Right renal cortex interstitium (tissue), 3 donors: ENCODE measurements around the gene ATP13A4. TPM values are rescaled to one million over a fixed set of nuclear protein-coding genes. Genes with fewer than 3 reads are reported as not detected.
A peak's percentile ranks its signal among the peaks of the same experiment; 100 is the strongest.

Source experiments
- DNase-seq, 3 donors: peaks; one replicate each; pipeline ENCODE4 v3.0.0-alpha.2; 2013; ENCODE audit warnings: low read depth in 3 of 3, low spot score in 2 of 3
- polyA plus RNA-seq, 3 donors: library from polyadenylated mRNA; unstranded; fragments of 120-200 nt; gene quantifications; one replicate each; pipeline ENCODE4 v1.2.1, GENCODE V29; 2013; ENCODE audit not compliant: insufficient read length in 3 of 3

Gene ATP13A4
- polyA plus RNA-seq, 3 donors = 0.78 to 1.3 (median 1.2) TPM

DNA sequence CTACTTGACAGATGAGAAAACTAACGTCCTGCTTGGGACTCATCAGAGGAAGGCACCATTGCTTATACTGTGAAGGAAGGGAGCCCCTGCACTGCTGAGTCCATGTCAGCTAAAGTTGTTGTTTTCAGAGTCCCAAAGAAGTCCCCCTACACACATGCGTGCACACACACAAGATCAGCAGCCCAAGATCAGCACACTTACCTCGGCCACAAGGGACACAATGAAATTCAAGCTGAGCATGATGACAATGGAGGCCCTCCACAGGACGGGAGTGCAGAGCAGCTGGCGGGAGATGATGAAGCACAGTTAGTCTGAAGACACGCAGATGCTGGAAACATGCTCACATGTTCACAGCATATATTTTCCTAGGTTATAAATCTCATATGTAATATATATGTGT lies 147.6 kb downstream of the ATP13A4 start:
- no peak for DNase-seq

DNA sequence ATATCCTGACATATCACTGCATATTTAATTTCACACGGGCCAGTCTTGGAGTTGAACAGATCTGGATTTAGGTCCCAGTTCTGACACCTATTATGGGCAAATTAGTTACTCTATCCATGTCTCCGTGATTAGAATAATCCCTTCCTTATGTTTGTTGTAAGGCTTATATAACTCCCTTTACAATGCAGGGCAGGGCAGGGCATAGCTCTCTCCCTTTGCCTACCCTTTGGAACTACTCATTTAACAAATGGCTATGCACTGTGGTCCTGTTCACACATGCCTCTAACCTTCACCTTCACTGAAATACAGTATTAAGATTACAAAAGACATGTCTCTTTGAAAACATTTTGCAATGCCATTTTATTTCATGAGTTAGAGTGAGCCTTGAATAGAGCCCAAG lies 151.4 kb downstream of the ATP13A4 start:
- DNase-seq = no peak

DNA sequence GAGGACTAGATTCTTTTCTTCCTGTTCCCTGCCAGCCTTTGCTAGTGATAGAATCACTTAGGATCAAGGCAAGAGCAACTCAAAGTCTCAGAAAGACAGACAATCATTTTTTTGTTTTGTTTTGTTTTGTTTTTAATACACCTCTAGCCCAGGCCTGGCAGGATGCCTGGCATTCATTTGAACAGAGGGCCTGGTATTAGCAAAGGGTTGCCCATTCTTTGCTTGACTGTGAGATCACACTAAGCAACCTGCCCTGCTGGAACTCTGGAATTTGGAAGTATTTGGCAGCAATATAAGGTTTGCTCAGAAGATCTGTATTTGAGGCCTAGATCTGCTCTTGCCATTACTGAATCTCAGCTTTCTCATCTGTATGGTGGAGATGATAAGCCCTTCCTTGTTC lies 154.4 kb downstream of the ATP13A4 start:
- DNase-seq = no peak

DNA sequence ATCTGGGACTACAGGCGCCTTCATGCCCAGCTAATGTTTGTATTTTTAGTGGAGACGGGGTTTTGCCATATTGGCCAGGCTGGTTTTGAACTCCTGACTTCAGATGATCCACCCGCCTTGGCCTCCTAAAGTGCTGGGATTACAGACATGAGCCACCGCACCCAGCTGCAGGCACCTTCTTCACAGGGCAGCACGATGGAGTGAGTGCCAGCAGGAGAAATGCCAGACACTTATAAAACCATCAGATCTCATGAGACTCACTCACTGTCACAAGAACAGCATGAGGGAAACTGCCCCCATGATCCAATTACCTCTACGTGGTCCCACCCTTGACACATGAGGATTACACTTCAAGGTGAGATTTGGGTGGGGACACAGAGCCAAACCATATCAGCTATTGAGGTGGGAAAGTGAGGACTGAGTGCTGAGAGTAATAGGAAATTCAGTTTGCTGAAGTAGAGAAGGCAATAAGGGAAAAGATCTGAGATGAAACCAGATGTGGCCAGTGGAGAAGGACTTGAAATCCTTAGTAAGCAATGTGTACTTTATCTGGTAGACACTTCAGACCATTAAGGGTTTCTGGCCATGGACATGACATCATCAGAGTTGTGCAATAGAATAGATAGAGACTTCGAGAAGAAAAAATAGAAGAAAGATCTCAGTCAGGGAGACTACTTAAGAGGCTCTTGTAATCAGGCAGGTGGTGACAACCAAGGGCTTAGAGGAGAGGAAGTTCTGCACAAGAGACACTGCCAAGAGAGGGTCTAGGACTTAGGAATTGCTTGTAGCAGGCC lies 158.0 kb downstream of the ATP13A4 start:
- DNase-seq = no peak

DNA sequence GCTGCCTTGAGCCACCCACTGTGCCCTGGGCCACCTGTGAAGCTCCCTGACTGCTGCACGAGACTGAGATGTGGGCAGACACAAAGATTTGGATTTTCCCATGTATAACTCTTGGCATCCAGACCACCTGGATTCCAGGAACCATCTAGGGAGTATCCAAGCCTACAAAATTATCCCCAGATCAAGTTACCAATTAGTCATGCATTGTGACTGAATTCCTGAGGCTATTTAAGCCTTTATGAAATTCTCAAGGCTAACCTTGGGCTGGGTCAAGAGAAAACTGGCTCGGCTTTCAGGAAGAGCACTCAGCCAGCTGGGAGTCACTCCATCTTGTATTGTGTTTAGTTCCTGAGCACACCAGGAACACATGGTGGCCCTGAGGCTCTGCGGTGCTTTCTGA lies 162.8 kb downstream of the ATP13A4 start:
- DNase-seq = peak; percentile 12 to 46 (median 37)

DNA sequence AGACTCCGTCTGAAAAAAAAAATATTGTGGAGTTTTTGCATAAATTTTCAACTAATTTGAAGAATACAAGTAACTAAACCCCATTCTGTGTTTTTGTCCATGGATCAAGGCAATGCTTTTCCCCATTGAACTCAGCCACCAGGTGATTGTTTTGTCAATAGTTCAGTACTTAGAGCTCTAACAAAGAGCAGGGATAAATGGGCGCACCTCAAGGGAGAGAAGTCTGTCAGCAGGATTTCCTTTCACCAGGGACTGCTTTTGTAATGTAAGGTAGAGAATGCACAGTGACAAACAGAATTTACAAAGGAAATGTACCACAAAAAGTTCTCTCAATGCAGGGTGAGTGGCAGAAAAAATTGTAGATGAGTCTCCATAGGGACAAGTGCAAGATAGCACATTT lies 165.4 kb downstream of the ATP13A4 start:
- no peak for DNase-seq

DNA sequence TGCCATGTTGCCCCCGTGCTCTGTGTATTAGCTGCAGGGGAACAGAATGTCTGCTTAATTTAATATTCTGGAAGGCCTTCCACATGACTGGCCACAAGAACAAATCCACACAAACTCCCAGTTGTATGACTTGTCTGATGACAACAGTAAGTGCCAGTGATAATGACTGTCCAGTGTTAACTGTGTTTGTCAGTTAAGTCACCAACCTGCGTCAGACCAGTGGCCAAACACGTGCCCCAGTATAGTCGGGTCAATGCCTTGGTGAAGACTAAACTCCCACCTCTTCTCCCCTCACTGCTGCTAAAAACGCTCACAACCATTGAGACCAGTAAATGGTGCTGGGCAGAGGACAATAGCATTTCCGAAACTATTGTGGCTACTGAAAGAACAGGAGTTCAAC lies 166.3 kb downstream of the ATP13A4 start:
- no peak for DNase-seq

DNA sequence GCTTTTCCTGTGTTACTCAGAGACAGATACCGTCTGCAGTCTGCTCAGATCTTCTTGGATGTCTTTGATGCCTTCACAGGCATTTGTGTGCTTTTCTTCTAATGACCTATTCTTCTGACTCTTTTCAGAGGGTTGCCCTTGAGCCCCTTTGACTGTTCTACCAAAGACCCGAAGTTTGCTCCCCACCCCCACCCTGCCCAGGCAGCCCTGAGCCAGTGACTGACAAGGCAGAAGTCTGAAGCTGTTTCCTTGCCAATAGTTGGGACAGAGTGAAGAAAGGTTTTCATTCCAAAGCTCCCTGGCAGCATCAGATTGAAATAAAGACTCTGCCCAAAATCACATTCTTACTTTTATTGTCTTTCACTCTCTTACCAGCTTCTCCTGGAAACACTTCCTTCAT lies 167.1 kb downstream of the ATP13A4 start:
- DNase-seq = no peak

DNA sequence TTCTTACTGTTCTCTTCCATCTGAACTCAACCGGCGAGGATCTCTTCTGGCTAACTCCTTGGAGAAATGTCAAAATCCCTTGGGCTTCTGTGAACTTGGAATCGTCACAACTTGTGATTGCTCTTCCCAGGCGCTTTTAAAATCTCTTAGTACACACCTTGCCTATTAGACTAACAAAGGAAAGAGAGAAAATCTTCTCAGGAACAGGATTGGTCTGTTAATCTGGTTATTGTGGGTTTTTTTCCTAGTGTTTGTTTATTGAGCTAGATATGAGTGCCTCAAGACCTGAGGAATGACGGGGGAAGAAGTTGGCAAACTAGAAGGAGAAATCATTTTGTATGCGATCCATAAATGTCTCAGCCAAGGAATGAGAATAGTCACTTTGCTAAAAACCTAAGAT lies 176.0 kb downstream of the ATP13A4 start, which contains the start of gene ATP13A5:
ATP13A5 (minus strand) TSS at position 48 of the 400 bp plus-strand sequence; CDS start at position 20, 28 bp downstream.
- no peak for DNase-seq

DNA sequence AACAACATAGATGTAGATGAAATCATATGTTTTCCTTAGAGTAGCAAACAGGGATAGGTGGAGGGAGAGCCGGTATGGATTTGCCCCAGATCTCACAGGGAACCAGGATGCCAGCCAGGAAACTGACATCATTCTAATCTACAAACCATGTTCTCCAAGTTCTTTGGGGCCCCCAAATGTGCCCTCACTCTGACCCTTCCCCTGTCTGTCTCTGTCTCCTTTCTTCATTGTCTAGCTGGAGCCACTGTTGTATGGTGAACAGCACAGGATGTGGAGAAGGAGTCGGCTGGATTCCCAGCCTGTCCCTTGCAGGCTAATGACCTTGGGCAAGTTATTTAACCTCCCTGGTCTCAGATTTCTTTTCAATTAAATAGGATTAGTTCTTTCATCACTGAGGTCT lies 177.1 kb downstream of the ATP13A4 start:
- no peak for DNase-seq

DNA sequence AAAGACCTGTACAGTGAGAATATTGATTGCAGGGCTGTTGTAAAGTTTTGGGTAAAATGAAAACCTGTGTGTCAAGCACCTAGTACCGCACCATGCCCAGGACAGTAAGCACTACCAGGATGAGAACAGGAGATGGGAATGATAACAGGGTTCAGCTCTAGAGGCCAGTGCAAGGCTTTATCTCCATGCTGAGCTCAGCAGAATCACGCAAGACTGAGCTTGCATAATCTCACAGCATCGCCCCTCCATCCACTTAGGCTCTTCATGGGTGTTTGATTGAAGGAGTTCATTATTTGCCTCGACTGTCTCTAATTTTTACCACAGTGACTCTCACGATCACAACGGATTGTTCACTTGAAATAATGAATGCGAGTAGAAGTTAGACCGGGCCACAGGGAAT lies 179.1 kb downstream of the ATP13A4 start:
- no peak for DNase-seq

DNA sequence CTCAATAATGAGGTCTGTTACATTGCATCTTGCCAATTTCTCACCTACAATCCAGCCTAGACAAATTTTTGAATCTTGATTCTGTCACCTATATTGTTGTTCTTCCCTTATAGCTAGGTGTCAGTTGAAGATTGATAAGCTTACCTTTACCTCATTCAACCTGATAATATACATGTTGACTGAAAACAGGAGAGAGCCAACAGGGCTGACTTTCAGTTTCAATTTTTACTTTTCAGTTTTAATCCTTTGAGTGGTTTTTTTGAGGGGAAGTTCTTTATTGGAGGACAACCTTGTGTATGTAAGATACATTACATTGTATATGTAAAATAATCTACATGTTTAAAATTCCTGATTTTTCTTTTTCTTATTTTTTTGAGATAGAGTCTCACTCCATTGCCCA lies 181.9 kb downstream of the ATP13A4 start:
- DNase-seq = no peak

DNA sequence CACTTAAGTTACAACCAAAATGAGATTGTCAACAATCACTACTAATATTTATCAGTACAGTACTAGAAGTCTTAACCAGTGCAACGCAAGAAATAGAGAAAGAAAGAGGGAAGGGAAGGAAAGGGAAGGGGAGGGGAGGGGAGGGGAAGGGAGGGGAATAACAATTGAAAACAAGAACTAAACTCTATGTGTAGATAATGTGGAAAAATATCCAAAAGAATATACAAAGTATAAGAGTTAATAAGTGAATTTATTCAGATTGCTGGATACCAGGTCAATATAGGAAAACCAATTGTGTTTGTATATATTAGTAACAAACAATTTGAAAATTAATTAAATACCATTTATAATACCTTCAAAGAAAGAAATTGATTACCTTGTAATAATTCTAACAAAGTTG lies 186.8 kb downstream of the ATP13A4 start:
- DNase-seq = no peak

DNA sequence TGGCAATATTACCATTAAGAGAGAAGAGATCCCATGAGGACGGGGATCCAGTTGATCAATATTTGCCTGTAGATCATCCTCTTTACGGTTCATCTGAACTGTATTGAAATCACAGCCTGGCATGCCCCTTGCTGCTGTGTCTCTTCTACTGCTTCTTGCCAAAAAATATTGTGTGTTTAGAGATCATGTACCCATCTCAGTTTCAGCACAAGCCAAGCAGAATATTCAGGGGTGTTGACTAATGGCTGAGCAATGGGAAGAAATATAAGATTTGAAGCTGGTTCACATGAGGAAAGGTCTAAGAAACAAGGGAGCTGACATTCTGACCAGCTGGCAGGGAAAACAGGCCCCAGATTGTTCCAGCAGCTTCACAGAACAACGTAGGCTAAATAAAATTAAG lies 197.4 kb downstream of the ATP13A4 start:
- no peak for DNase-seq

DNA sequence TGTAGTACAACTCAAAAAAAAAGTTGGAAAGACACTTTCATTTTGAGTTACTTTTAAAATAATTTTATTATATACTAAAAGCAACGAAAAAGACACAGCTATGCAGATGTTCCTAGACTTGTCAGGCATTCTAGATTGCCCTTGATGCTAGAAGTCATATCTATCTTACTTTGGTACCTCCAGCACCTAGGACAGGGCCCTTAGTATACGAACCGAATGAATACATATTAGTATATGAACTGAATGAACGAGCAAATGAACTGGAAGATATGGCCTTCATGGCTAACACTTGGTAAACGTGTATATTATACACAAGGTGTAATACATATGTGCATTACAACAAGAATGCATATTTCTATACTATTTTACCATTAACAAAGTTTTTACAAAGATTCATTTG lies 200.3 kb downstream of the ATP13A4 start:
- no peak for DNase-seq

Other genes with a start within 250 kb of the ATP13A4 start
- under 1 TPM in 2 of 3 donors, not detected in 1; 0.08 to 0.11 TPM for gene ATP13A5, start 176.1 kb downstream of the ATP13A4 start, polyA plus RNA-seq
- 10 to 100 TPM; 70.0 to 85.1 (median 77.5) TPM for gene OPA1, start 38.3 kb upstream of the ATP13A4 start, polyA plus RNA-seq